Measurements from ENCODE around the gene MRPL17.

Gene MRPL17

DNA sequence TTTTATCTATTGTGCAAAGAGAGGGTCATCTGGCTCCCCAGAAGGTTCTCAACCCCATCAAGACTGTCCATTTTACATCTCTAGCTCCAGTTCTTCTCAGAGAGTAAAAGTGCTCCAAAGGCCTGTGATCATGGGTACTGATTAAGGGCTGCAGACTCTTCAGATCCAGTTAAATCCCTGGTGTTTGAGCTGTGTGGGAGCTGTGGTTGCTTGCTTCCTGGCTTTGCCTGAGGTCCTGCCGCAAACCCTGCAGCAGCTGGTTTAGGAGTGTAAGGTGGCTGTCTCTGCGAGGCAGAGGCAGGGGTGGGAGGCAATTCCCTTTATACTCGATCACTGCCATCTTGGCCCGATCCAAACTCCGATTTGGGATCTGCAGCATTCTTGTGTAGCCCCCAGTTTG lies 1.2 kb downstream of the MRPL17 start:
- DNase-seq = peak; percentile 5

DNA sequence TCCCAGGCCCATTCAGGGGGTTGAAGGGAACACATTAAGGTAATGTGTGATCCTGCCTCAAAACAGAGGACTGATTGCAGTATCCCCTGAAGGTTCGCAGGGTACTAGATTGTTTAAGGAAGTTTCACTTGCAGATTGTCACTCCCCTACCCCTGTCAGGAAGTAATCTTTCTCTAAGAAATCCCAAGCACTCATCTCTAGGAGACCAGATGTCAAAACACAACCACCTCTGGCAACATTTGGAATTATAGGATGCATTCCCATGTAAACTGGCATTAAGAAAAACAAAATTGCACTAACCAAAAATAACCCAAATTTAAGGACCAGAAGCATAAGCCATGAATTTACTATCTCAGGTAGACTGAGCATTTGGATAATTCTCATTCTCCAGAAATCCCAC lies 1.6 kb downstream of the MRPL17 start:
- no peak for DNase-seq

DNA sequence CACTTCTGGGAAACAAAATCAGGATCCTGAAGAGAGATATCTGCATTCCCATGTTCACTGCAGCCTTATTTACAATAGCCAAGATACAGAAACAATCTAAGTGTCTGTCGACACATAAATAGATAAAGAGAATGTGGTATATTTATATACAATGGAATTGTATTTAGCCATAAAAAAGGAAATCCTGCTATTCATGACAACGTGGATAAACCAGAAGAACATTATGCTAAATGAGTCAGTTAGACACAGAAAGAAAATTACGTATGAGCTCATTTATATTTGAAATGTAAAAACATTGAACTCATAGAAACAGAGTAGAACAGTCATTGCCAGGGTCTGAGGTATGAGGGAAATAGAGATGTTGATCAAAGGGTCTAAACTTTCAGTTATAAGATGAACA lies 6.1 kb downstream of the MRPL17 start:
- no peak for DNase-seq

DNA sequence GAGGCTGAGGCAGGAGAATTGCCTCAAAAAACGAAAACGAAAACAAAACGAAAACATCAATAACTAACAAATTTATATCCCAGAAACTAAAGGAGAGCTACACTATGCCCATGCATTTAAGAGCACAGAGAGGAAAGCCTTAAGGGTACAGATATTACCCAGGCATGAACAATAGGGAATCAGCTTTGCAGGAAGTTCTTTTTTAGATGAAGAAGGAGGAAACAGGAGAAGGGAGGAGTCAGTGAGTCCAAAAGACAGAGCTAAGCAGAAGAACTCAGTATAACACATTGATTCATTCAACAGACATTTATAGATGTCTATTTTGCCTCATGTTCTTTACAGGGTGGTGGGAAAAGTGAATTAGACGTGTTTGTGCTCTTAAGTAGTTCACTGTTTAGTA lies 8.3 kb downstream of the MRPL17 start:
- DNase-seq = no peak

DNA sequence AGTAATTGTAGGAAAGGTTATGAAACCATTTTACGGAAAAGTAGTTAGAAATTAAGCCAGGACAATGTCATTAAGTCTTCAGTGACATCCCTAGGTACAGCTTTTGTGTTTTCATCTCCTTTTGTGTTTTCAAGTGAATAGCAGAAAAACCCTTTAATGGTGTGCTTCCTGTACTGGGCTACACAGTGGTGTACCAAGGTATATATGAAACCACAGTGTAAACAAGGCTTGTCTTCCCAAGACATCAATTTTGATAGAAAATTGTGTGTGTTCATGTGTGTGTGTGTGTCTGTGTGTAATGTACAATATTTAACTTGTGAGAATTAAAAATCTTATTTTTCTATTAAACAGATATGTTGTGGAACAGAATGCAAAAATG lies 8.9 kb downstream of the MRPL17 start:
- DNase-seq = no peak

DNA sequence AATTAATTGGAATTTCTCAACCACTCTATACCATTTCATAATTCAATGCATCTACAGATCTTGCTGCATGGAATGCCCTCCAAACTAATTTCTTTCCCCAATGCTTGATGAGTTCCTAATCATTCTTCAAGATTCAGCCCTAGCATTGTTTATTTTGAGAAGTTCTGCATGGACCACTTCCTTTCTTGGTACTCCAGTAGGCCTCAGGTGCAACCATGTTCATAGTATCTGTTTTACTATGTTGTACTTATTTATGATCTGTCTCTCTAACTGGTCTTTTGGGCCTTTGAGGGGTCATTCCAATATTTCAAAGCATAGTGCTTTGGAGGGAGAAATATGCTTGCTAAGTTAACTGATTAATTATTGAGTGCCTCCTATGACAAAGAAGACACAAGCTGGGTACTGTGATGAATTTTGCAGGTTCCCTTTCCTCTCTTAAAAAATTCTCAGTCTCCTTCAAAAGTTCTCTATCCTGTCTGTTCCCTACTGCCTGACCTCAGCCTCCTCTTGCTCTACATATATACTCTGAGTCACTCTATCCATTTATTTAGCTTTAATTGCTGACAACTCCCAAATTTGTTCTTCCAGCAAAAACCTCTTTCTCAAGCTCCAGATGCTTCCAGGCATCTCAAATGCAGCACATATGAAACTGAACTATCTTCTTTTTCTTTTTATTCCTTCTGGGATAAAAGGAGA lies 9.5 kb downstream of the MRPL17 start:
- no peak for DNase-seq

DNA sequence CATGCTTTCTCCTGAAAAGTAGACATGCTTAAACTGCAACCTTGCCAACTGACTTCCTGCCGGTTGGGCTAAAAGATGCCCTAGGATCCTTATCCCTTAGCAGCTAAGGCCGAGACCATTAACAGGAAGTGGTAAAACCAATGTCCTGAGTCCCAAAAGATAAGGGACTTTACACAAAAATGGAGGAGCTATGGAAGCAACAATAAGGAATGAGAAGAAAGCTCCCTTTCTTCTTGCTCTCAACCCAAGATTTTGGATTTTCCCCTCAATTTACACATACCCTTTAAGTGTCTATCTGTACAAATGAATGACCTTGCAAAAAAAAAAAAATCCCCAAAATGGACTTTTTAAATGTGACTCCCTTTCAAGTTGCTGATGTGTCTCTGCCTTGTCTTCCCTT lies 11.1 kb downstream of the MRPL17 start:
- DNase-seq = no peak

DNA sequence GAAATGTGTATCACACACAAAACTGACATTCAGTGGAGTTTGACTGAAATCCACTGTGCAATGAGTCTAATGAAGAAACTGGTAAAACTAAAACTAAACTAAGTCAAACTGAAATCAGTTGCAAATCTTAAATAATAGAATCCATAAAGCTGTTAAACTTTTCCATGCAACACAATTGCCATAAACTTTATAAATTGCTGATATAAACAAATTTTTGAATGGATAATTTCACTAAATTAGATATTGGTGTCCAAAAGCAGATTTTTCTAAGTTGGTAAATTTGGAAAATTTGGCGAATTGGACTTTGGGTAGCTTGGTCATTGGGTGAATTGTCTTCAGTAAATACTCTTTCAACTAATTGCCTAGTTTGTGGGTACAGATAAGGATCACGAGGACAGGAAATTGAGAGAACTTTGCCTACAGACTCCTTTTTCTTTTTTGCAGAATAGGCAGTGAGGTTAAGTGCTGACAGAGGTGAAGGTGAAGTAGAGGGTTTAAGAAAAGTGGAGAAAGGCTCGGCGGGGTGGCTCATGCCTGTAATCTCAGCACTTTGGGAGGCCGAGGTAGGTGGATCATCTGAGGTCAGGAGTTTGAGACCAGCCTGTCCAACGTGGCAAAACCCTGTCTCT lies 12.8 kb downstream of the MRPL17 start:
- no peak for DNase-seq

DNA sequence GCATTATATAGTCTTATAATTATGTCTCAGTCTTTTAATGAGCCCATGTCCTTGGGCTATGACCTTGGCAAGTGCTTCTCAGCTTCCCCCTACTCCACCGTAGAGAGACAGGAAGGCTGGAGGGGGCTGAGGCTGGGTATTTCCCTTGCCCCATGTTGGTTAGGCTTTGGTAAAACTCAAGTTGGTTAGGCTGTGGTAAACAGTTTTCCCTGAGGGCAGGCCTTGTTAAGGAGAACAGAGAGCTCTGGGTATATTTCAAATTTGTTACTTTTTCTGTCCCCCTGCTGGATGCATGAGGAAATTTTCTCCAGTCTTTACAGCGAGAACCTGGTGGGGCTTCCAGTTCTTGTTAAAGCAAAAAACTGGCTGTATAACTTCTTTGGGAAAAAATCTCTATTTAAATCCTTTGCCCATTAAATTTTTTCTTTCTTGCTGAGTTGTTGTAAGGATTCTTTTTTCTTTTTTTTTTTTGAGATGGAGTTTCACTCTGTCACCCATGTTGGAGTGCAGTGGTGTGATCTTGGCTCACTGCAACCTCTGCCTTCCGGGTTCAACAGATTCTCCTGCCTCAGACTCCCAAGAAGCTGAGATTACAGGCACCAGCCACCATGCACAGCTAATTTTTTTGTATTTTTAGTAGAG lies 15.3 kb downstream of the MRPL17 start:
- peak; percentile 6 for DNase-seq

DNA sequence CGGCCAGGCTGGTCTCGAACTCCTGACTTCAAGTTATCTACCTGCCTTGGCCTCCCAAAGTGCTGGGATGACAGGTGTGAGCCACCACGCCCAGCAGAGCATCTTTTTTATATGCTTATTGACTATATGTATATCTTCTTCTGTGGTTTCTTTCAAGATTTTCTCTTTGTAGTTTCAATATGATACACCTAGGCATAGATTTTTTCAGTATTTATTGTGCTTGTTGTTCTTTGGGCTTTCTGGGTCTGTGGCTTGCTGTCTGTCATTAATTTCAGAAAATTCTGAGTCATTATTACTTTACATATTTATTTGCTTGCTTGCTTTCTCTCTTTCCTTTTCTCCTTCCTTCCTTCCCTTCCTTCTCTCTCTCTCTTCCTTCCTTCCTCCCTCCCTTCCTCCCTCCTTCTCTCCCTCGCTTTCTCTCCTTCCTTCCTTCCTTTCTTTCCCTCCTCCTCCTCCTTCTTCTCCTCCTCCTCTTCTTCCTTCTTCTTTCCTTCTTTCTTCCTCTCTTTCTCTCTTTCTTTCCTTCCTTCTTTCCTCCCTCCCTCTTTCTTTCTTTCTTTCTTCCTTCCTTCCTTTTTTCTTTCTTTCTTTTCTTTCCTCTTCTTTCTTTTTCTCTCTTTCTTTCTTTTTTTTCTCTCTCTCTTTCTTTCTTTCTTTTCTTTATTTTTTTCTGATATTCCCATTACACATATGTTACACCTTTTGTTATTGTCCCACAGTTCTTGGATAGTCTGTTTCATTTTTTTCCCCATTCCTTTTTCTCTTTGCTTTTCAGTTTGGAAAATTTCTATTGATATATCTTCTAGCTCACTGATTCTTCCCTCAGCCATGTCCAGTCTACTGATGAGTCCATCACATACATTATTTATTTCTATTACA lies 16.6 kb downstream of the MRPL17 start:
- no peak for DNase-seq

DNA sequence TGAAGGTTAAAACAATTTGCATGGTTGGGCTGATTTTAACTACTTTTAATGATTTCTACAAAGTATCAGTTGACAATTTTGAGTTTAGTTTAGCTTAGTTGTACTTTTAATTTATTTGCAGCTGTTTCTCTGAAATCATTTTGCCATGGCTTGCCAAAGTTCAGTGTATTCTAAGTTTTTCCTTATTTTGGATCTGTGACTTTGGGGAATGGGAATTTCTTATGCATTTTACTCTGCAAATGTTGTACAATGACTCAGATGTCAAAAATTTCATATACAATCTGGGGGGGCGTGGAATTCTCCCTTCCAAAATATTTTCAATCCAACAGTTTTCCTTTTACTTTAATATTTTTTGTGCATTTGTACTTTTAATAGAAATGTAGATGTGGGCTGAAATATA lies 18.6 kb downstream of the MRPL17 start:
- no peak for DNase-seq

DNA sequence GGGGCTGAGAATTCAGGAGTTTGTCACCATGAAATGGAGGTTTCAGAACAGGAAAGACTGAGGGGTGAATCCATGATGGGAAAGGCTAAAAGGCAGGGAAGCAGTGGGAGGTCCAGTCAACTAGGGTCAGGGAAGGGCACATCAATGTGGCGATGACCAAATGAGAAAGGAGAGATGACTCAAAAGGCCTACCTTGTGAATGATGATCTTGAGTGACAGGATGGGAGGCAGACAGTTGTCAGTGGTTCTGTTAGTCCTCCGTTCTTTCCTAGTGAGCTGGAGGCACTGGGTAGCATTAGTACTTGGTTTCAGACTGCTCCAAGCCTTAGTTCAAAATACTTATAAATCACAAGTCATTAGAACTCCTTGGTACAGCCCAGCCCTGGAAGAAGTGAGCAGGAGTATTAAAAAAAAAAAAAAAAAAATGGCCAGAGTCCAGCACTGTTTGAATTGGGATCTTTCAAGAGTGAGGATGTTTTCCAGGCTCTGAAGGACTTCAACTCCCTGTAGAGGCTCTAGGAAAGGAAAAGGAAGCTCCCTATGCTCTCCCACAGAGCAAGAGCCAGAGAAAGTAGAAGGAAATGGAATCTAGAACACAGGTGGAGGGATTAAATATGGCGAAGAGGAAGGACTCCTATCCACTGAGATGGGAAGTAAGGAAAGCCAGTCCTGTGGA lies 19.2 kb downstream of the MRPL17 start:
- DNase-seq = no peak

DNA sequence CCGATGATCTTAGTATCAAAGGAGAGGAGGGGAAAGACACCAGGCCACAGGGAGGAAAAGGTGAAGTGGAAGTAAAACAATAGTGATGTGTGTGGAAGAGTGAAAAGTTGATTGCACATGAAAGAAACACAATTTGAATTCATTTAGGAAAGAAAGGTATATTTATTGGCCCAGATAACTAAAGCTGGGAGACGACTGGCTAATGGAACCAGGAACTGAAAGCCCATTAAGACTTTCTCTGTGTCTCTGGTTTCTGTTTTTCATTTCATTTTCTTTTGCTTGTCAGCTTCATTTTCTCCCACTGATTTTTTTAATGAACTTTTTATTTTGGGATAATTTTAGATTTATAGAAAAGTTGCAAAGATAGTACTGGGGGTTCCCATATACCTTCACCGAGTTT lies 22.4 kb downstream of the MRPL17 start:
- DNase-seq = no peak

DNA sequence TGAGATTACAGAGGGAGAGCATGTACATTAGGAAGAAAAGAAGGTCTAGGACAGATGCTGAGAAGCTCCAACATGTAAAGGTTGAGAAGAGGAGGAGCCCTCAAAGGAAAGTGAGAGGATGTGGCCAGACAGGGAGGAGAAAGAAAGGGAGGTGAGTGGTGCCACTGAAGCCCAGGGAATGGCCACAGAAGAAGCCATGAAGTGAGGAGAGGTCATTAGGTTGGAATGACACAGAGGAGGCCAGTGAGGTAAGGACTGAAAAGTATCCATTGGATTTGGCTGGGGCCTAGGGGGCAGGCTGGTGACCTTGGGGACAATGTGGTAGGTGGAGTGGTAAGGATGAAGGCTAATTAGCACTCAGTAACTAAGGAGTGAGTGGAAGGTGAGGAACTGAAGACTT lies 24.5 kb downstream of the MRPL17 start:
- no peak for DNase-seq

DNA sequence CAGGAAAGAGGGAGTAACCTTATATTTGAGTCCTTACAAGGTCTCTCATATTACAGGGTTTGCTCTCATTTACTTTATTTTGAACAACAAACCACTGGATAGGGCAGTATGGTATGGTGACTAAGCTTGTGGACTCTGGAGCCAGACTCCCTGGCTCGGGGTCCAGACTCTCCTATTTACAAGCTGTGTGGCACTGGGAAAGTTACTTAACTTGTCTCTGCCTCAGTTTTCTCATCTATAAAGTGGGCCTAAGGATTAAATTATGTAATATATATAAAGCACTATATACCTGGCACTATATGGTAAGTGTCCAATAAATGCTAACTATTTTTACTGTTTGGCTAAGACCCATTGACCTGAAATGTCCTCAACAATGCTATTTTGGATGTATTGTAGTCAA lies 25.8 kb downstream of the MRPL17 start:
- DNase-seq = no peak

DNA sequence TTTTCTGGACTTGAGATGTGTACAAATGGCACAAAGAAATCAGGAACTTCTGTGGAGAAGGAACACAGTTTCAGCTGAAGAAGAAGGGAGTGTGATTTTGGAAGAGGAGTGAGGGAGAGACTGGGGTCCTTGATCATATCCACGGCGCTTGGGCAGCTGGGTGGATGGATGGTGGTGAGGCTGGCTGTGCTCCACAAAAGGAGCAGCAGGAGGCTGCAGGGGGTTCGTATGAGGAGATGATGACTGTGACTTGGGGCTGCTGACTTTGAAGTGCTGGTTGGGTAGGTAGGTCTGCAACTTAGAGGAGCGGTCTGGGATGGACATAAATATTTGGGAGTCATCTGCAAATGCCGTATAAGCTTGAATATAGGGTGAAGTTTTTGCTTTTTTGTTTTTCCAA lies 26.2 kb downstream of the MRPL17 start:
- DNase-seq = no peak

DNA sequence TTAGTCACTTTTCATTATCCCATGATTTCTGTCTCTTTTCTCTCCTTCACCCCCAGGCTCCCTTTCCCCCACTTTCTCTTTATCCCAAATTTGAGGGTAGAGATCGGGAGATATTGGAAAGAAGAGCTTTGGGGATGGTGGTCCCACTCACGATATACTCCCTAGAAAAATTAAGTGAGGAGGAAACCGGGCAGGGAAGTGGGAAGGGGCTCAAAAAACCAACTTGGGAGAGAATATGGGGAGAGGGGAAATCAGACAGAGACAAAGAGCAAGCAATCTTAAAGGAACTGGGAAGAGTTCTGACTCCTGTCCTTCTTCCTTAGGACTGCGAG lies 26.6 kb downstream of the MRPL17 start:
- DNase-seq = no peak

DNA sequence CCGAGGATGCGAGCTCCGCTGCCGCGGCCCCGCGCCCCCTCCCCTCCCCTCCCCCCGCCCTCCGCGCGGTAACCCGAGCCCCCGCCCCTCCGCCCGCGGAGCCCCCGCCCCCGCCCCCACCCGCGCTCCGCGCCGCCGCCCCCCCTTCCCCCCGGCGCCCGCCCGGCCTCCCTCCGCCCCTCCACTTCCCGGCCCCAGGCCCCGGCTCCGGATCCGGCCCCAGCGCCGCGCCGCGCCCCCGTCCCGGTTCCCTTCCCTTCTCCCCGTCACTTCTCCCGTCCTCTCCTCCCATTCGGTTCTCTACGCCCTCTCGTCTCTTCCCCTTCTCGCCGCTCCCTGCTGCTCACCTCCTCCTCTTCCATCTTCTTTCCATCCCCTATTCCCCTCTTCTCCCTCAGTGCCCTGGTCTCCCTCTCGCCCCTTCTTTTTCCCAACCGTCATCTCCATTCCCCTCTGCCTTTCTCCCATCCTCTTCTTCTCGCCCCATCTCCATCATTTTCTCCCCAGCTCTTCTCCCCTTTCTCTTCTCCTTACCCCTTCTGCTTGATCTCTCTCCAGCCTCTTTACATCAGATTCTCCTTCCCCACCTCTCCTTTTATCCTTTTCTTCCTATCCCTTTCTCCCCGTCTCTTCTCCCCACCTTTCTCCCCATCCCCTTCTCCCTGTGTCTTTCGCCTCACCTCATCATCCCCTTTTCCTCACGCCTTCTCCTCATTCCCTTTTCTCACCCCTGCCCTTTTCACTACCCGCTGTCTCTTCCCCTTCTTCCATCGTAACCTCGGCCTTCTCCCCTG lies 27.2 kb downstream of the MRPL17 start, which contains the start of gene DCHS1:
DCHS1 (minus strand) TSS at position 20 of the 794 bp plus-strand sequence. CDS start 14,196 bp downstream, outside the sequence.
- DNase-seq = no peak

DNA sequence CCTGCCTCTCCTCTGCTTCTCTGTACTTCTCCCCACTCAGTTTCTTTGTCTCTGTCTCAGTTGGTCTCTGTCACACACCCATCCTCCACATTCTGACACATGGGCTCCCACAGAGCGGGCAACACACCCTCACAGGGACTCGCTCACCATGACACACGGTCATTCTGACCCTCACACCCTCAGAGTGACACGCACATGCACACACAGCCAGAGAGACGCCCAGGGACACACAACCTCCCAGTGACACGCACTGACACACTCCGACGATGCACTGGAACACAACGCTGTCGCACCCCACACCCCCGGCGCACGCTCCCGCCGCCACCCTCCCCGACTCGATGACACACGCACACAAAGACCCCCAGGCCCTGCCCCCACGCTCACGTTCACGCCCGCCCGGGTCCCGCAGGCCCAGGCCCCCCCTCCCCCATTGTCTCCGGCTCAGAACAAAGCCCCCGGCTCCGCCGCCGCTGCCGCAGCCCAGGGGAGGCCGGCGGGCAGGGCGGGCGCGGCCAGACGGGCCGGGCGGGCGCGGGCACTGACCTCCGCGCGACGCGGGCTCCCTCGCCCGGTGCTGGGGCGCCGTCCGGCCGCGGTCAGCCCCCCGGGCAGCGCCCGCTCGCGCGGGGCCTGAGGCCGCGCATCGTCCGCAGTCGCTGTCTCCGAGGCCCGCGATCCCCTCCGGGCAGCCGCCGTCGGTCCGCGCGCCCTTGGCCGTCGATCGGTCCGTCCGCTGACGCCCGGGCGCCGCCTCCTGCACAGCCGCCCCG lies 27.9 kb downstream of the MRPL17 start:
- DNase-seq = no peak

DNA sequence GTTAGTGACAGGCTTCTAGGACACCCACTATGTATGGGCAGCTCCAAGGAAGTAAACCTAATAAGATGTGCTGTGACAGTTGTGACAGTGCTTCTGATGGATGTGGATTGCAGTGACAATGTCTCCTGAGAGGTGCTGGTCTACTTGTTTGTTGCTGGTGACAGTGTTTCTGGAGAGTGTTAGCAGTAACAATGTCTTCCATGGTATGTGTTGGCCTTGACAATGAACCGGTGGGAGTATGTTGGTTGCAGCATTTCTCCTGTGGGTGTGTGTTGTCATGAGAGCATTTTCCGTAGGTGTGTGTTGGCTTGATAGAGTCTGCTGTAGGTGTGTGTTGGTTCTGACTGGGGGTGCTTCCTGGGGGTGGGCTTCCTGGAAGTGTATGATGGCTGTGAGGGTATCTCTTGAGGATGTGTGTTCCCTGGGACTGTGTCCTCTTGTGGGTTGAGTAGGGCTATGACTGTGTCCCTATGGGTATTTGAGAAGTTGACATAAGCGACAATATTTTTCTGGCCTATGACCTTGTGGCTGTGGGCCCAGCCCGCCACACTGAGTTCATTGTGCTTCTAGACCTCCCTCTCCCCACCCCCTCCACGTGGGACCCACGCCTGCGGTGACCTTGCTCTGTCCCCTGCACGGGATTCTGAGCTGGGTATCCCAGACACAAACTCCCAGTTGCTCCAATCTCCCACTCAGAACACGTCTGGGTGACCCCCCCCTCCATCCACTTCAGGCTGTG lies 28.7 kb downstream of the MRPL17 start:
- DNase-seq = no peak

DNA sequence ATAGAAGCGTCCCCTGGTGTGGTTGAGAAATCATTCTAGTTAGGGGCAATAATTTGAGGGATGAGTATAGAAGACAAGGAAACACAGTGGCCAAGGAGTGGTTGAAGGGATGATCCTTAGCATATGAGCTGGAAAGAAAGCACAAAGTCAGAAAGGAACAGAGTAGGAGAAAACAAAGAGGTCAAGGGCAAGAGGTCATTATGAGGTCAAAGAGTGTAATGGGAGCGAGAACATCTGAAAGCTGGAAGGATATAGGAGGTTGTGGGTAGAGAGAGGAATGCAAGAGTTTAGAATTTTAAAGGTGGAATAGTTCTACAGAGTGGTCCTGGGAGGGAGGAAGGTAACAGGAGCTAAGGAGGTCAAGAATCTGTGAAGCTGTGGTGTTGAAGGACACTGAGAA lies 29.5 kb downstream of the MRPL17 start:
- DNase-seq = no peak

All from kidney glomerular epithelial cell (primary cell).